Stimulated activated CD4-positive, alpha-beta T cell treated with anti-CD3 and anti-CD28 coated beads, Interleukin-15, amount 100 ng/mL, for 1 hour (primary cell): ENCODE measurements around the gene IL24.

Source experiments
- DNase-seq, 2 donors: peaks; one replicate each; pipeline ENCODE4 v3.0.0-alpha.2; 2020; ENCODE audit warnings: low read depth in 1 of 2, low spot score in 1 of 2

The IL24 gene

GRCh38 chr1:206903687-206904086 is 6.4 kb downstream of the IL24 start:
- DNase-seq: no peak

- DNase-seq: no peak
These were observed 7.3 kb downstream of the IL24 start for GRCh38 chr1:206904423-206905142.

DNA sequence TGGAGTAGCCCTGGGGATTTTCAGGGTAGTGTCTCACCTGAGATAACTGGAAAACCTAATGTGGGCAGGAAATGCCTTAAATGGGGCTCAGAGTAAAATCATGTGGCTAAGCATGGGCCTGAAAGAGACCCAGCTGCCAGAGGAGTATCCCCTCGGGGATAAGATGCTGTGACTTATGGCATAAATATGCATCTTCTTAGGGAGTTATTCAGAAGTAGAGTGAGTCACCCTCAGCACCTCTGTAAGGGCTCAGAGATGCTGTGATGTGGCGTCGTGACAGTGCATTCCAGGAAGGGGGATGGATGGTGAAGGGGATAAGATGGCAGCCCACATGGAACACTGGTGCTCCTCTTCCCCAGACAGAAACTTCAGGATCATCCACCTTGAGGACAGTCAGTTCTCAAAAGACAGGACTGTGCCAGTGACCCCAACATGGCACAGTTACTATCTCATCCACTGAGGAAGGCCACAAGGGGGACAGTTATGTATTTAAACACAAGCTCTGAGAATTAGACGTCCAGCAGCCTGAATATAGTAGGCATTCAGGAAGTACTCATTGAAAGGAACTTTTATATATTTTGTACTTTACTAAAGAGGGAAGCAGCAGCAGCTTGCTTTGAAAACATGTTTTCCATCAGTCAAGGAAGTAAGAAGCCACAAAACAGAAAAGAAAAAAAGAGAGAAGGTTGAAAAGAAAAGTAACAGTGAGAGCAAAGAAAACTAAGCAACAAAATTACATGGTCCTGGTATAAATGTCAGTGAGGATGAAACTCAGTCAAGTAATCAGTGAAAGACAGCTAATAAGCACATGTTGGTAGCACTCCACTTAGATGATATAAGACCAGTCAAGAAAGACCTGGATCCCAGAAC is 8.3 kb downstream of the IL24 start:
- no peak for DNase-seq

DNA sequence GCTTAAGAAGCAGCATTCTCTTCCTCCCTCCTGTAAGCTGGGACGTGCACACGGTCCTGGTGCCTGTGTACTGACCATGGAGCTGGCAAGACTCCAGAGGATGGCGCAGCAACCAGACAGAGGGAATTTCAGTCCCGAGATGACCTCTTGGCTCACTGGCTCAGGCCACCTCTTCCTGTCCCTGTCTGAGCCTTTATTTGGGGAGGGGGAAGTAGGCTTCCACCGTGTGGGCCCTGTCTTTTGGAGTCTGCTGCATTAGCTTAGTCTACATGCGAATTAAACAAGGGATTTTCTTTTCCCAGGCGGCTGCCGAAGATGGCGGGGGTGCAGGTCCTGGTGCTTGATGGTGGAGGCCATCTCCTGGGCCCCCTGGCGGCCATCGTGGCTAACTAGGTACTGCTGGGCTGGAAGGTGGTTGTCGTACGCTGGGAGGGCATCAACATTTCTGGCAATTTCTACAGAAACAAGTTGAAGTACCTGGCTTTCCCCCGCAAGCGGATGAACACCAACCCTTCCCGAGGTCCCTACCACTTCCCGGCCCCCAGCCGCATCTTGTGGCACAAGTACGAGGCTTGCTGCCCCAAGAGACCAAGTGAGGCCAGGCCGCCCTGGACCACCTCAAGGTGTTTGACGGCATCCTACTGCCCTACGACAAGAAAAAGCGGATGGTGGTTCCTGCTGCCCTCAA is 10.2 kb downstream of the IL24 start:
- DNase-seq: no peak

DNA sequence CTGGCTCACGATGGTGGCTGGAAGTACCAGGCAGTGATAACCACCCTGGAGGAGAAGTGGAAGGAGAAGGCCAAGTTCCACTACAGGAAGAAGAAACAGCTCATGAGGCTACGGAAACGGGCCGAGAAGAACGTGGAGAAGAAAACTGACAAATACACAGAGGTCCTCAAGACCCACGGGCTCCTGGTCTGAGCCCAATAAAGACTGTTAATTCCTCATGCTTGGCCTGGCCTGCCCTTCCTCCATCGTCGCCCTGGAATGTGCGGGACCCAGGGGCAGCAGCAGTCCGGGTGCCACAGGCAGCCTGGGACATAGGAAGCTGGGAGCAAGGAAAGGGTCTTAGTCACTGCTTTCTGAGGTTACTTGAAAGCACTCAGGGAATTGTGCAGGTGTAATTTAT is 10.8 kb downstream of the IL24 start:
- DNase-seq: no peak

DNA sequence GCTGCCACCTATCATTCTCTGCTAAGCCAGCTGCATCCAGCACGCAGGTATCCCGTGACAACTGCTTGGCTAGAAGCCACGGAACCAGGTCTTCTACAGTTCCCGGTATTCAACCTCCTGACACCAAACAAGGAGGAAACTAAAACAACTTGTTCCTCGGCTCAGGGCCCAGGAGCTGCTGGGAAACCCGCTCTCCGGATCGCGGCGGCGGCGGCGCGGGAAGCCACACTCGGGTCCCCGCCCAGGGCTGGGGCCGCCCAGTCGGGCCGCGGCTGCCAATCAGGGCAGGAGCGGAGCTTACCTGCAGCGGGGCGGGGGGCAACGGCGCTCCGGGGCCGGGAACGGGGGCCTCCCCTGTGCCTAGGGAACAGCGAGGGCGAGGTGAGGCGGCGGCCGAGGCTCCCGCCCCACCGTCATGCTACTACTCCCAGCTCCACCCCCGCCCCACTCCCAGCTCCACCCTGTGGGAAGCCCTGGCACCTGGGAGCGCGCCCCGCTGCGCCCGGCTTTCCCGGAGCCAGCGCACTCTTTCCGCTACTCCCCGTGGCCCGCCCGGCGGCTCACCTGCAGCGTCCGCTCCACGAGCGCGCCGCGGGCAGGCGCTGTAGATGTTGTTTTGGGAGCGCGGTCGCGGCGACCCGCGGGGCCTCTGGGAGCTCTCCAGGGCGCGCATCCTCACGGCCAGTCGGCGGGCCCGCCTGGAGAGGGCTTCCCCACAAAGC is 12.1 kb downstream of the IL24 start:
- DNase-seq: no peak

DNA sequence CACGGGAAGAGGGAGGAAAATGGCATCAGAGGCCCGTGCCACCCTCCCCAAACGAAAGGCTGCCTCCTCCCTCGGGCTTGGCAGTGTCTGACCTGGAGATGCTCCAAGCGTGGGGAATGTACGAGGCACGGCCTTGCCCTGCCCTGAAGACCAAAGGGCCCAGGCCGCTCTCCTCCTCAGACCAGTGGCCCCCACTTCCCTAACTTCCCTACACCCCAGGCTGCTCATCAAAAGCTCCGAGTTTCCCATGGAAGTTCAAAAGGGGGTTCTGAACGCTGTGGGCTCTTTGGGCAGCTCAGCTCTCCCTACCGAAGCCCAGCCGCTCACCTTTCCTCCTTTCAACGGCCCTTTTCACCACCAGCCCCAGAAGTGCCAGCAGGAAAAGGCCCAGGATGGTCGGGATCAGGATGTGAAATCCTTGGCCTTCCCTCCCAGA is 12.7 kb downstream of the IL24 start:
- no peak for DNase-seq

GRCh38 chr1:206911064-206911663 is 13.9 kb downstream of the IL24 start:
- no peak for DNase-seq

DNA sequence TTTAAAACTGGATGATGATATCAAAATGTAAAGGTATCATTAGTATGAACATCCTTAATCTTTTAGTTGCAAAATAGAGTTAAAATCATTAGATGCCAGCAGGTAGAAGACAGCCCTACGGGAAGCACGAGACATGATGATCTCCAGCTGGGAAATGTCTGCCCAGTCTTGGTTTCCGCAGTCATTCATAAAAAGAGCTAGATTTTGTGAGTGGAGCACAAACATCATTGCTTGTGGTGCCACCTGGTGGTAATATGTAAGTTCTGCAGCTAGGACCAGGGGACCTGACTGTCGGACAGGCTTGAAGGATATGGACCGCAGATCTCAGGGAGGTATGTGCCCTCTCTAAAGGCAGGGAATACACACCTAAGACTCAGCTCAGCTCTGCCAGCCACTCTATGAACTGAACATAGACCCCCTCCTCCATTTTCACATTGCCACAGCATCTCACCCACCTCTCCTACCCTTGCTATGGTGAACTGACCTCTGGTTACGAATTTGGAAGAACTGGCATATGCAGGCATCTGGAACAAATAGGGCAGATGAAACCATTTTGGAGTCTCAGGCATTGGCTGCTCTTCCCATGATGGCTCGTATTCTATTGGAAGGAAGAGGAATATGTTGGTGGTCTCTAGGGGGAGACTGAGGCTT is 15.3 kb downstream of the IL24 start:
- DNase-seq: no peak

GRCh38 chr1:206913766-206914537 is 16.7 kb downstream of the IL24 start:
- DNase-seq: no peak

DNA sequence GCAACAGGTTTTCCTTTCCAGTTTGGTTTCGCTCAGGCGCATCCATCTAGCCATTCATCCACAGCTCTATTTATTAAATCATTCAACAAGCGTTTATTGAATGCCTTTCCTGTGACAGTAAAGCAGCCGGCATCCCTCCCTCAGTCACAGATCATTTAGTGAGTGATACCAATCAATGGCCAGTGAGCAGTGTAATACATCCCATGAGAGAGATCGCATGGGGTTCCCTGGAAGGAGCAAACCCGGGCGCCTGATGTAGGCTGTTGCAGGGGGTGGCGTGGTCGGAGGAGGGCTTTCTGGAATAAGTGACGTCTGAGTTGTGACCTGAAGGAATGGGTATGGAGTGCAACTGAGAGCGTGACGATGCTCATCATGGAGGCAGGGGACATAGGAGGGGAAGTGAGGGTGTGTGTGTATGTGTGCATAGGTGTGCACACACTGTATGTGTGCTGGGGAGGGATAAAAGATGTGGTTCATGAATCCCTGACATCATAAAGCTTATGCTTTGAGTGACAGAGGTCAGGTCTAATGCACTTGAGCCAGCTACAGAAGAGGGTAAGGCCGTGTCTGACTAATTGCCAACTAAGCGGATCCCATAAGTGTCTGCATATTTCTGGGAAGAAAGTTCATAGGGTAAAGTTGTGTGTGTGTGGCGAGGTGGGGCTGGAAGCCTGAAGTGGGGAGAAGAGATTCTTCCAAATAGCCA is 17.9 kb downstream of the IL24 start:
- no peak for DNase-seq

GRCh38 chr1:206916000-206916709 is 18.9 kb downstream of the IL24 start:
- no peak for DNase-seq

DNA sequence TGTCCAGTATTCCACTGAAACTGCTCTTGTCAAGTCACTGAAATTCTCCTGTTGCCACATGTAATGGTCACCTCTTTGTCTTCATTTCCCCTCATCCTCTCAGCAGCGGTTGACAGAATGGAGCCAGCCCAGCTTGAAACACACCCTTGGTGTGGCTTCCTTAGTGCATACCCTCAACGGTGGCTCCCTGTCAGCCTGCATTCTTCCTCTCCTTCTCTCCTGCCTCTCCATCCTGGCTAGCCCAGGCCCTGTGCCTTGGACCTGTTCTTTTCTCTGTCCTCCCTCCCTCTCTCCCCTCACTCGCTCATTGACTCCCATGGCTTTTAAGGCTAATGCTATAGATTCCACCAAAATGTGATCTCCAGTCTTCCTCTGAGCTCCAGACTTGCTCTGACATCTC is 20.8 kb downstream of the IL24 start:
- DNase-seq: no peak

DNA sequence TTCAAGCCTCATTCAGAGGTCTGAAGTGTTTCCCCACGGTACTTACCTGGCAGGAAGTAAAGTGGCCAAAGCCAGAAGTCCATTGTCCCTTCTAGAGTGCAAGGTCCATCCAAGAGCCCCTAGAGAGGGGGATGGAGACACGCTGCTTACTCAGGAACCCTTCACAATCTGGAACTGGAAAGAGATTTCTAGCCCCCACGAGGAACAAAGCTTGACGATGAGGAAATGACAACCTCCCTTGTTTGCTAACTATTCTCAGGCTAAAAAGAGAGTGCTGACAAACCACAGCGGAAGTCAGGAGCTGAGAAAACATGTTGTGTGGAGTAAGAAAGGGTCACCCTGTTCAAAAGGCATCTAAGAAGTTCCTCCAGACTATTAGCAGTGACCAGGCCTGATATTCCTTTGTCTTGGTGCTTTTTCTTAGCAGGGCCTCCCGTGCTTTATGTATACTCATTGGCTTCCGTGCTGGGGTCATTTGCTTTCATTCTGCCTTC is 24.6 kb downstream of the IL24 start, which contains the start of gene FCMR:
FCMR (minus strand) TSS at position 170 of the 494 bp plus-strand sequence; CDS start at position 83, 87 bp downstream.
- DNase-seq: no peak

DNA sequence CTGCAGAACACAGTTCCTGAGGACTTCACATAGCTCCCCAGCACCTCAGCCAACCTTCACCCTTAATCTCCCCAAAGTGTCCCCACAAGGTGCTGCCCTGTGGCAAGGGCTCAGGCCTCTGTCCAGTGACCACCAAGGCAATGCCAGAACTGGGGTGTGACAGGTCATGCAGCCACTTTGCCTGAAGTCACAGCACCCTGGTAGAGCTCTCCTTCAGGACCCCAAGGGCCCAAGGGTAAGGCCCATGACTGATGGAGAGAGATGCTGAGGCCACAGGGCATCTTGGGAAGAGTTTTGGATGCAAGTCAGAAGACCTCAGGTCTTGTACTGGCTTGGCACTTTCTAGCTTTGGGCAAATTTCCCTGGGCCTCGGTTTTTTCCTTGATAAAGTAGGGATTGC is 25.3 kb downstream of the IL24 start:
- DNase-seq: no peak

GRCh38 chr1:206923009-206923960 is 26.0 kb downstream of the IL24 start:
- DNase-seq: peak; percentile 39 to 46
